Inferior parietal cortex (tissue), 1 donor: Measurements from ENCODE around the gene PHLDA3.
"Not testable (repeated sequence)": the region's sequence is repeated elsewhere in the genome, so short reads cannot be mapped to it uniquely, and the experiment has no call there.

Experiments used
- DNase-seq: peaks from one replicate; pipeline ENCODE4 v3.0.0-alpha.2; 2016; ENCODE audit errors: extremely low spot score

The PHLDA3 gene

GRCh38 chr1:201503397-201504176 is 34.6 kb upstream of the PHLDA3 start:
- no peak for DNase-seq

- no peak for DNase-seq
Observed at GRCh38 chr1:201502511-201502857, 33.5 kb upstream of the PHLDA3 start.

- DNase-seq: no peak
Observed at GRCh38 chr1:201501812-201502510, 33.0 kb upstream of the PHLDA3 start.

GRCh38 chr1:201501144-201501543 is 32.2 kb upstream of the PHLDA3 start:
- no peak for DNase-seq

DNA sequence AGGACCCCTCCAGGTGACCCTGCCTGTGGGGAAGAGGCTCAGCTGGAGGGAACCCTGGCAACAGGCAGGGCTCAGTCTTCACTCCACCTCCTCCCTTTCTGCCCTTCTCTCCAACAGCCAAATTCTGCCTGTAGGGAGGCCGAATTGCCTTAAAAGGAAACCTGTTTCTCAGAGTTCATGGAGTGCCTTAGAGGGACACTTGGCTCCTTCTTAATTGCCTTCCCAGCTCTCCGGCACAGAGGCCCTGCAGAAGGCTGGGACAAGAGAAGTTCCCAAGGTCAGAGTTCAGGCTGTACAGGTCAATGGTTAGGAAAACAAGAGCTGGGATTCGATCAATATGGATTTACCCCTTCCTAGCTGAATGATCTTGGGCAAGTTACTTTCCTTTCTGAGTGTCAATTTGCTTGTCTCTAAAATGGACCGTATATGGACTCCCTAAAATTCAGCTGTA is 31.7 kb upstream of the PHLDA3 start:
- DNase-seq: no peak

GRCh38 chr1:201499795-201500669 is 31.0 kb upstream of the PHLDA3 start:
- peak; percentile 89 for DNase-seq

DNA sequence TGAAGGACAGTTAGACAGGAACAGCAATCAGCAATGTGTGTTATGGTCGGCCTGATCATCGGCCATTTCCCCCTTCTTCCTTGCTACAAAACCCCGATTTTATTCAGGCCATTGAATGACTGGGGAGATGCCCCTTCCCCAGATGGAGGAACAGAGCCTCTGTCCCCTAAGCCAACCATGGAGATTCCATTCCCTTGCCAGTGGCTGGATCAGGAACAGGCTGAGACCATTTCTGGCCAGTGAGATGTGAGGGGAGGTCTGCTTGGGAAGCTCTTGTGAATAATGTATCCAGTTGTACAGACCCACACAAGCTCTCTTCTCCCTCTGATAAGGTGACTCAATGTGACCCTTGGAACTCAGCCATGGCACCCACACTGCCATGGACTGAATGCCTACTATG is 30.2 kb upstream of the PHLDA3 start:
- DNase-seq: no peak

GRCh38 chr1:201498621-201499020 is 29.6 kb upstream of the PHLDA3 start:
- DNase-seq: no peak

- DNase-seq: no peak
Observed at GRCh38 chr1:201497935-201498509, 29.0 kb upstream of the PHLDA3 start.

DNA sequence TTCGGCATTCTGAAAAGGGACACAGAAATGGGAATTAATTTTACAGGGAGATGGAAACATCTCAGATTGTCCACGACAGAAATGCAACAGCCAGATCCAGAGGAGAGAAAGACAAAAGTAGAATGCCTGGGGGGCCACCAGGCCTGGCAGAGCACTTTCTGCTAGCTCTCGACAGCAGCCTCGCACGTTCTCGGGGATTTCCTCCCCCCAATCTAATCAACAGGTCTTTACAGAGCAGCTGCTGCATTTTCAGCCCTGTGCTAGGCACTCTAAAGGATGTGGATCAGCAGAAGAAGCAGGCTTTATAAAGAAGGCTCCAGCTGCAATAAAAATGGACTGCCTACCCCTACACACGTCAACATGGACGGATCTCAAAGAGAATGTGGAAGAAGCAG is 27.3 kb upstream of the PHLDA3 start:
- no peak for DNase-seq

- DNase-seq: peak; percentile 81
Observed at GRCh38 chr1:201495551-201496295, 26.7 kb upstream of the PHLDA3 start.

- no peak for DNase-seq
Observed at GRCh38 chr1:201493757-201494617, 25.0 kb upstream of the PHLDA3 start.

DNA sequence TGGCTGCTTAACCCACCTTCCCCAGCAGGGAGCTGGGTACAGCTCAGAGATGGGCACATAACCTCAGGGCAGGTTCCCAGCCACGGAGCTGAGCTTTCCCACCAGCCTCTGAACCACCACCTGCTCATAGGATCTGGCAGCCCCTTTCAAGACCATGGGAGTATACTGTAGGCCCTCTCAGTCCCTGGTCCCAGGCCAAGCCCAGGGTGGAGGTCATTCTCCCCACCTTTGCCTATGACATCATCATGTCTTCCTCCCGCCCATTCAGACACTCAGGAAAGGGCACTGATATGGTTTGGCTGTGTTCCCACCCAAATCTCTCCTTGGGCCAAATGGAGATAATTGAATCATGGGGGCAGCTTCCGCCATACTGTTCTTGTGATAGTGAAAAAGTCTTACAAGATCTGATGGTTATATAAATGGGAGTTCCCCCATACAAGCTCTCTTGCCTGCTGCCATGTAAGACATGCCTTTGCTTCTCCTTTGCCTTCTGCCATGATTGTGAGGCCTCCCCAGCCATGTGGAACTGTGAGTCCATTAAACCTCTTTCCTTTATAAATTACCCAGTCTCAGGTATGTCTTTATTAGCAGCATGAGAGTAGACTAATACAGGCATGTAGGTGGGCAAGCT is 24.2 kb upstream of the PHLDA3 start:
- not testable (repeated sequence) for DNase-seq

GRCh38 chr1:201491896-201492511 is 23.0 kb upstream of the PHLDA3 start:
- no peak for DNase-seq

DNA sequence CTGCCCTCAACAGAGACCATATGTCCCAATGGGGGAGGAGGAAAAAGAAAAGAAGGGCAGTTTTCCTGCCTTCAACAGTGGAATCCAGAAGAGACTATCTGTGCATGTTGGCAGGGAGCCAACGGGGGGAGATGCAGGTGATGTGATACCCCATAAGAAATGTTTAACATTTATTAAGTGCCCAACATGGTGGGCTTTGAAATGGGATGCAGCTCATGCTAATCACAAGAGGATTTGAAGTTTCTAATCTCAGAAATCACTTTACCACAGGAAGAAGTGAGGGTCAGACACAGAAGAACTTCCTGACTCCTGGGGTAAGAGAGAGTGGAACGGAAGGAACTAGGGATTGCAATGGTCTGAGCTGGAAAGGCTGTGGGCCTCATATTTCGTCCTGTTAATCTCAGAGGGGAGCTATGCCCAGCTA is 21.7 kb upstream of the PHLDA3 start:
- no peak for DNase-seq

GRCh38 chr1:201489643-201490261 is 20.8 kb upstream of the PHLDA3 start:
- no peak for DNase-seq

DNA sequence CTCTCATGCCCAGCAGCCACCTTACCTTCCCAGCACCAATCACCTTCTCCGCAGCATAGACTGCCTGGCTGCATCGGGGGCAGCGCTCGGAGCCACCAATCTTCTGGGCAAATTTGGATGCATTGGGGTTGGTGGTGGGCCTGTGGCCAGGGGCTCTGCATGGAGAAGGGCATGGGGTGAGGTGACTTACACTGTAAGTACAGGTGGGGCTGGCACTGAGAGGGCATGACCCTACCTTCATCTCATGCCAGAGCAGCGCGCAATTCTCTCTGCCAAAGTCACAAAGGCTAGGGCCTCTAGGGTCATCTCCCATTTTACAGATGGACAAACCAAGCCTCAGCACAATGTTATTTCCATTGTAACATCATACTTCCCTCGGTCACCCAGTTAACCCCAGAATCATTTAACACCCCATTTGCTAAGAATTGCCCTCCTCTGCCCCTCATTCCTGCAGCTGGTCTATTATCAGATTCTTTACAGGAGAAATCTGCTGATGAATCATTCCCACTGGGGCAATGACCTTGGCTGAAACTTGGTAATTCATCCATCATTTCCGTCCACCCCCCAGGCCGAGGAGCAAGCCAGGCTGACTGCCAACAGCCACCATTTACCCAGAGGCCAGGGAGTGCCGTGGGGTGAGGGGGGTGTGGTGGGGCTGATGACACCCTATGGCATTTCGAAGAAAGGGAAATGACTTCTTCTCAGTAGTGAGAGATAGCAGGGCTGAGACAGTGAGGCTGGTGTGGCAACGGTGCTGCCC is 20.0 kb upstream of the PHLDA3 start:
- DNase-seq: no peak

GRCh38 chr1:201487742-201488141 is 18.8 kb upstream of the PHLDA3 start:
- no peak for DNase-seq
